AG04450 (cell line): ENCODE measurements around the gene SMURF1. TPM values are rescaled to one million over a fixed set of nuclear protein-coding genes. Genes with fewer than 3 reads are reported as not detected.

Experiments used
- CTCF ChIA-PET: fragments of 300-600, 350-600 bp; formaldehyde crosslinking; extraction: SDS; loops from one replicate; lab custom pipeline; 2022; ENCODE audit warnings: antibody characterized with exemption, inconsistent platforms; lab: Charles Lee
- POLR2A ChIA-PET: fragments of 350-600 bp; formaldehyde crosslinking; extraction: SDS; loops from one replicate; lab custom pipeline; 2021; ENCODE audit warnings: antibody characterized with exemption, inconsistent platforms; lab: Yijun Ruan, JAX
- DNase-seq: peaks from one replicate; pipeline ENCODE4 v3.0.0-alpha.2; 2011; ENCODE audit warnings: low read depth, low spot score
- H3K27ac ChIP-seq: one replicate; pipeline ENCODE4 v1.5.1; 2012; ENCODE audit warnings: low read depth, low read length, control low read depth
- H3K27me3 ChIP-seq: one replicate; pipeline ENCODE4 v1.6.0; 2012; ENCODE audit warnings: low read length; ENCODE audit not compliant: control insufficient read depth, insufficient read depth
- H3K4me3 ChIP-seq: 2 replicates; pipeline ENCODE4 v1.5.1; 2011; ENCODE audit warnings: mild to moderate bottlenecking, low read depth, low read length, control low read depth
- H3K9me3 ChIP-seq: 2 replicates; pipeline ENCODE4 v1.5.1; 2012; ENCODE audit warnings: low read length; ENCODE audit not compliant: control insufficient read depth, insufficient read depth
- CTCF ChIP-seq: IDR thresholded peaks from 2 replicates; pipeline ENCODE4 v1.5.1; 2011; ENCODE audit warnings: low read depth, low read length, control low read depth, inconsistent platforms
- polyA plus RNA-seq: library from polyadenylated mRNA; depleted of rRNA; stranded (reverse); fragments of >200 nt; gene quantifications from 2 replicates; pipeline ENCODE4 v1.2.3, GENCODE V29; 2011

Gene SMURF1
- polyA plus RNA-seq, 1 experiment = 17.1 TPM

GRCh38 chr7:99037327-99037940 is 106.5 kb downstream of the SMURF1 start:
- TF ChIP-seq CTCF = no peak
- CTCF ChIA-PET = interaction anchor here (1.0 to 1.9 kb wide), 7 partner anchors 14 to 289 kb away, joined by 3 to 13 read pairs (median 4); no protein-coding TSS in a partner anchor
- no peaks in the 10 kb centered on the region; the same call in 1 of the 2 replicates for H3K9me3 ChIP-seq
- no peak overlapping the region for H3K27ac ChIP-seq
- H3K4me3 ChIP-seq = no peak overlapping the region
- POLR2A ChIA-PET = no interaction called here
- no peak for DNase-seq
- no peaks in the 10 kb centered on the region for H3K27me3 ChIP-seq

- Histone ChIP-seq H3K27me3 (no peaks in the 10 kb centered on the region), H3K27ac (no peak overlapping the region), H3K4me3 (no peak overlapping the region), H3K9me3 (no peaks in the 10 kb centered on the region; the same call in 1 of the 2 replicates)
- POLR2A ChIA-PET = no interaction called here
- peak; percentile 34 for TF ChIP-seq CTCF
- no peak for DNase-seq
- CTCF ChIA-PET = interaction anchor here (0.5 to 1.6 kb wide), 12 partner anchors 15 to 290 kb away, joined by 3 to 13 read pairs (median 4); no protein-coding TSS in a partner anchor
Observed at GRCh38 chr7:99036546-99037111, 107.3 kb downstream of the SMURF1 start.

GRCh38 chr7:99035723-99036545 is 108.0 kb downstream of the SMURF1 start:
- Histone ChIP-seq H3K4me3 (no peak overlapping the region), H3K27ac (no peak overlapping the region), H3K27me3 (no peaks in the 10 kb centered on the region), H3K9me3 (no peaks in the 10 kb centered on the region)
- no peak for DNase-seq
- no peak for TF ChIP-seq CTCF
- POLR2A ChIA-PET = no interaction called here
- CTCF ChIA-PET = interaction anchor here (0.5 to 1.6 kb wide), 10 partner anchors 33 to 291 kb away, joined by 3 to 13 read pairs (median 4); no protein-coding TSS in a partner anchor

- no peaks in the 10 kb centered on the region for H3K27me3 ChIP-seq
- POLR2A ChIA-PET = no interaction called here
- no peak overlapping the region for H3K27ac ChIP-seq
- no peak overlapping the region for H3K4me3 ChIP-seq
- CTCF ChIA-PET = interaction anchor here (1.5 kb wide), 1 partner anchor 272 kb away, joined by 4 read pairs; no protein-coding TSS in a partner anchor
- H3K9me3 ChIP-seq = no peaks in the 10 kb centered on the region
- DNase-seq = no peak
- TF ChIP-seq CTCF = no peak
Observed at GRCh38 chr7:99034932-99035722, 108.8 kb downstream of the SMURF1 start.
